ENCODE measurements around the gene ENTREP1.
"Not testable (repeated sequence)": the region's sequence is repeated elsewhere in the genome, so short reads cannot be mapped to it uniquely, and the experiment has no call there.

The ENTREP1 gene

DNA sequence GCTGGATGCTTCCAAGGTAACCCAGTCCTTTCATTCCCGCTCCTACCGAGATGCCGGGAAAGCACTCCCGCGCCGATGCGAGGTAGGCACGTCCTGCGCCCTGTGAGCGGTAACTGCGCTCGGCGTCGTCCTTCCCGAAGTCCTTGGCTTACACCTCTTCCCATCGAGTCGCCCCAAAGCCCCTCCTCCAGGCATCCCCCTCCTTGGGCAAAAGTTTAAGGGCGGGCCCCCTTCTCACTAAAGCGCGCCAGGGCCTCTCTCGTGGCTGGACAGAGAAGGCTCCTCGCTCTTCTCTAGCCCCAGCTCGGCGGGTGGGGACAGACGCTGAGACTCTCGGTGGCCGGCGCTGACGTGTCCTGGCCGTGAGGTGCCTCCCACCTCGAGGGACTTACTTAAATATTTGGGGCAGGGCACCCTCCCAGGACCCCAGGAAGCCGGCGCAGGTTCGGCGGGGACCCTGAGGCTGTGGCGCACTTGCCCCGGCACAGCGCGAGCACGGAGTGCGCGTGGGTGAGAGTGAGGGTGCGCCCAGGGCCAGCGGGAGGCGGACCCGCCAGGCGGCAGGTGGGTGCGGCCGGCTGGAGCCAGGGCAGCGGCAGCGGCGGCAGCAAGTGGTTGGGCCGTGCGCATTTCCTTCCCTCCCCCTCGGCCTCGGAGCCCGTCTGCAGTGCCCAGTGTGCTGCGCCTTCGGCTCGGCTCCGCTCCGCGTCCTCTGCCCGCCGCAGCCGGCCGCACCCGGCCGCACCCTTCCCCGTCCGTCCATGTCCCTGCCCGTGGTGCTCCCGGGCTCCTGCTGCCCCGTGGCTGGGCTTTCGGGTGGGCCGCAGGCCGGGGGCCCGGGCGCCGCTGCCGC lies at the start of gene ENTREP1:
ENTREP1 (plus strand) TSS at position 667 of the 853 bp plus-strand sequence; CDS start at position 762, 95 bp downstream.
- DNase-seq (ENCODE audit: low read depth in 2 of 2): no peak

DNA sequence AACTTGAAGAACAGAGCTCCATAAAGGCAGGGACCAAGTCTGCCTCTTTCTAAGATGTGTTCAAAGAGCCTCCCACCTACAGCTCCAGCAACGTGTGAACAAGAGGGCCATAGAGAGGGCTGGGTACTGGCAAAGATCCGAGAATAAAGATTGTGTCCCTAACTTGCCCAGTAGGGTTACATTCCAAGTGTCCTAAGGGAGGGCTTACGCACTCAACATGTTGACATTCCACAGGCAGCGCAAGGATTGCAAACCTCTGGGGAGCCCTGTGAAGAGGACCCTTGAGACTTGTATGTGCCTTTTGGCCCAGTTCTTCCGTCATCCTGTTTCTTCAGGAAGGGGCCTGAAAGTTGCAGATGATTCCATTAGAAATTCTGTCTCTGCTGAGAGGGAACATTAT lies 48.2 kb upstream of the ENTREP1 start:
- no peak for DNase-seq (ENCODE audit: low read depth in 2 of 2)

GRCh38 chr9:69279084-69279731 lies 45.8 kb upstream of the ENTREP1 start:
- DNase-seq (ENCODE audit: low read depth in 2 of 2): no peak

DNA sequence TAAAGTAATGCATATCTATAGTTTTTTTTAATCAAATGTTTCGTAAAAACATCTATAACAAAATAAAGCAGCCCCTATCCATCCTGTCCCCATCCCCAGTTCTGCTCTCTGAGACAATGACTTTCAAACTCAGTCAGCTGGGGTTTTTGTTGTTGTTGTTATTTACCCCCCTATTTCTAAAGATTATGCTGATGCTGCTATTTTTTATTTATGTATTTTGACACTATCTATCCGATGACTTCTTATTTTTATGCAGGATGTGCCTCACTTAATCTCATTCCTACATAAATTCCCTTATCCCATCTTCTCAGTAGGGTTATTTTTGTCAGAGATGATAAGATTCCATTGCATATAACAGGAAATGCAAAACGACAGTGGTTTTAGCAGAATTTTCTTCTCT lies 45.3 kb upstream of the ENTREP1 start:
- DNase-seq (ENCODE audit: low read depth in 2 of 2): no peak

GRCh38 chr9:69283003-69283402 lies 42.0 kb upstream of the ENTREP1 start:
- no peak for DNase-seq (ENCODE audit: low read depth in 2 of 2)

DNA sequence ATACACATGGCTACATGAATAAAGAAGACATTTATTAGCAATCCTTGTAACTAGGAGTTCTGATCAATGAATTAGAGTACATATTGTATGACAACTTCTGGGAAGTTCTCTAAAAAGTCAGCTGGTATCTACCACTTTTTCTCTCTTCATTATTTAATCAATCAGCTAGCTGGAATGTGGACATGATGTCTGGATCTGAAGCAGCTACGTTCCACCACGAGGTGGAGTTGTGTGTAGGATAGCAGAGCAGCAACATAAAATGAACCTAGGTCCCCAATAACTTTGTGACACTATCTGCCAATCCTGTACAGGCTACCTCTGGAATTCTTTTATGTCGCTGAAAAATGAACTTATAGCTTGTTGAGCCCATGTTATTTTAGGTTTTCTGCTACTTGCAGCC lies 32.9 kb upstream of the ENTREP1 start:
- DNase-seq (ENCODE audit: low read depth in 2 of 2): no peak

DNA sequence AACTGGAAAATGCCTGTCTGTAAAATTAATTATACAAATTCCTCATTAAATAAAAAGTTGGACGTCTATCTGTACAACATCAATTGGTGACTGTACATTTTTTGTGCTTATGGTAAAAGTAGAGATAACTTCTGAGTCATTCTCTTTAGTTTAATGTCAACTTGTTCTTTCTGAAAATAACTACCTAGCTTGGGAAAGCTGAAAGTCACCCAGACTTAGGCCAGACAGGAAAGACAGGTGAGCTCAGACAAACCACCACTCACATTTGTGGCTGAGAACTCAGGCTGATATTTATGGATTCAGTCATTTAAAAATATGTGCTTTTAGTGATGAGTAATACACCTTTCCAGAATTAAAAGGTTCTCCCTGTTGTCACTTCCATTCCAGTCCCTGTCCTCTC lies 31.9 kb upstream of the ENTREP1 start:
- DNase-seq (ENCODE audit: low read depth in 2 of 2): no peak

- no peak for DNase-seq (ENCODE audit: low read depth in 2 of 2)
Observed at GRCh38 chr9:69295872-69296552, 29.0 kb upstream of the ENTREP1 start.

- no peak for DNase-seq (ENCODE audit: low read depth in 2 of 2)
Observed at GRCh38 chr9:69297300-69297980, 27.6 kb upstream of the ENTREP1 start.

GRCh38 chr9:69299315-69299714 lies 25.7 kb upstream of the ENTREP1 start:
- no peak for DNase-seq (ENCODE audit: low read depth in 2 of 2)

DNA sequence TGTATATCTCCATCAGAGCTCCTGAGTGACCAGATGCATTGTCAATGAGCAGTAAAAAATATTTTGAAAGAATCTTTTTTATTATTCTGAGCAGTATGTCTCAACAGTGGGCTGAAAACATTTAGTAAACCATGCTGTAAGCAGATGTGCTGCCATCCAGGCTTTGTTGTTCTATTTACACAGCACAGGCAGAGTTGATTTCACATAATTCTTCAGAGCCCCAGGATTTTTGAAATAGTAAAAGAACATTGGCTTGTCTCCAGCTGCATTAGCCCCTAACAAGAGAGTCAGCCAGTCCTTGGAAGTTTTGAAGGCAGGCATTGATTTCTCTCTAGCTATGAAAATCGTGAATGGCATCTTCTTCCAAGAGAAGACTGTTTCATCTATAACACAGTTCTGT lies 25.2 kb upstream of the ENTREP1 start:
- no peak for DNase-seq (ENCODE audit: low read depth in 2 of 2)

DNA sequence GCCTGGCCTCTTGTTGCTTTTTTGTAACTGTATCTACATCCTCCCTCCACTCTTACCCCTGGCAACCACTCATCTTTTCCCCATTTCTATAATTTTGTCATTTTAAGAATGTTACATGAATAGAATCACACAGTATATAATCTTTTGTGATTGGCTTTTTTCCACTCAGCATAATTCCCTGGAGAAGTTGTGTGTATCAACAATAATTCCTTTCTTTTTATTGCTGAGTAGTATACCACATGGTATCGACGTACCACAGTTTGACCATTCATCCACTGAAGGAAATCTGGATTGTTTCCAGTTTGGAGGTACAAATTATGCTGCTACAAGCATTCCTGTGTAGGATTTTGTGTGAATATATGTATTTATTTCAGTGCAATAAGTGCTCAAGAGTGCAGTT lies 21.7 kb upstream of the ENTREP1 start:
- DNase-seq (ENCODE audit: low read depth in 2 of 2): no peak

GRCh38 chr9:69306895-69307445 lies 18.0 kb upstream of the ENTREP1 start:
- DNase-seq (ENCODE audit: low read depth in 2 of 2): not testable (repeated sequence)

DNA sequence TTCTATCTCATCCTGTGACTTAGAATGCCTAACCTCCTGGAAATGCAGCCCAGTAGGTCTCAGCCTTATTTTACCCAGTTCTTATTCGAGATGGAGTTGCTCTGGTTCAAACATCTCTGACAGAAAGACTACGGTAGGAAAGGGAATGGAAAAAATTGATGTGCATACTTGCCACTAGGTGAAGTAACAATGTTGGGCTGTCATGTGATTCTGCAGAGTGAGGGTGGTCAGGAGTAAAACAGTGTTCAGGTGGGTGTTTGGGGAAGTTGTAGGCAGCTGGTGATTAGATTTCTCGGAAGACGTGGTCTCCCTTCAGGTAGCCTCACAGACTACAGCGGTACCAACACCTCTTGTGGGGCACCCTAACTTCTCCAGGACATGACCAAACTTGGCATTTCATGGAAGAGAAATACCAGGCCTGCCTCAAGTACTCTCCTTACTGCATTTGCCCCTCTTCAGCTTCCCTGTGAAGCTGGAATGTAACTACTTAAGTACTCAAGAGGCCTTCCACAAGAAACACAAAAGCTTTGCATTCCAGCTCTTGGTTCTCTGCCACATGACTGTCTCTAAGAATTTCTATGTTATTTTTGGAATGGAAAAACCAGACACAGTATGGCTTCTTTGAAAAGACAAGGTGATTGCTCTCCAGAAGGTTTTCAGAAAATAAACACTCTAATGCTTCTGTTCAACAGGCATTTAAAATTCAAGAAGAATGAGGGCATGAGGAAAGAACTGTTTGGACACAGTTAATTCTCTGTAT lies 17.4 kb upstream of the ENTREP1 start:
- DNase-seq (ENCODE audit: low read depth in 2 of 2): peak; percentile 51 to 64

DNA sequence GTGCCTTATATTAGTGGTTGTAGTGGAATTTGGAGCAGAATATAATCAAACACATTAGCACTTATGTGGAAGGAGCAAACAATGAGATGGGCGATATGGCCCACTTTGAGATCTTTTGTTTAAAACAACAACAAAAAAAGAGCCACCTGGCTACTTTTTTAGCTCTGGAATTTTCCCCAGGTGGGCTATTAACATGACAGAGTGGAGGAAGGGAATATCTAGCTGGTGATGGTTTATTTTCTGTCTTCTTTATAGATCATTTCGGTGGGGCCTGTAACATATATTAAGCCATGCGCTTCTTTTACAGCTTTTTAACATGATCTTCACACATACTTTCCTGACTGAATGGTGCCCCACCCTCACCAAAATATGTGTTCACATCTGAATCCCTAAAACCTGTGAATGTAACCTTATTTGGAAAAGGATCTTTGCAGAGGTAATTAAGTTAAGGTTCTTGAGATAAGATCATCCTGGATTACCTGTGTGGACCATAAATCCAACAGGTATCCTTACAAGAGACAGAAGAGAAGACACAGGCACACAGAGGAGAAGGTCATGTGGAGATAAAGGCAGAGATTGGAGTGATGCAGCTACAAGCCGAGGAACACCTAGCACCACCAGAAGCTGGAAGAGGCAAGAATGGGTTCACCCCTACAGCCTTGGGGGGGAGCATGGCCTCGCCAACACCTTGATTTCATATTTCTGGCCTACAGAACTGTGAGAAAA lies 16.6 kb upstream of the ENTREP1 start:
- DNase-seq (ENCODE audit: low read depth in 2 of 2): no peak

GRCh38 chr9:69313175-69313574 lies 11.8 kb upstream of the ENTREP1 start:
- DNase-seq (ENCODE audit: low read depth in 2 of 2): no peak

GRCh38 chr9:69314547-69314946 lies 10.5 kb upstream of the ENTREP1 start:
- no peak for DNase-seq (ENCODE audit: low read depth in 2 of 2)

DNA sequence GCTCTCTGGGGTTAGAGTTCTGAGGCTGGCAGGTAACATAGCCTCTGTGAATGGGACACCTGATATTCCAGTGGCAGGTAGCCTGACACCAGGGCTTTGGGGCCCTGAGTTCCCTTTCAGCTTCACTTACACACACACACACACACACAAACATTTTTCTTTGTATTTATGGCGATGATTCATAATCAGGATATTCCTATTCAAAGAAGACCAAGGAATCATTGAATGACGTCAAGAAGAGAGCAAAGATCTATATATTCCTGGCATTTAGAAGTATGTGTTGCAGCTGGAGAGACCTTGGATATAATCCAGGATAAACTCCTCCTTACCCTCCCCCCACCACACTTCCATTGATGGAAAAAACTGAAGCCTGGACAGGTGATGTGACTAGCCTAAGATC lies 7.9 kb upstream of the ENTREP1 start:
- DNase-seq (ENCODE audit: low read depth in 2 of 2): no peak

DNA sequence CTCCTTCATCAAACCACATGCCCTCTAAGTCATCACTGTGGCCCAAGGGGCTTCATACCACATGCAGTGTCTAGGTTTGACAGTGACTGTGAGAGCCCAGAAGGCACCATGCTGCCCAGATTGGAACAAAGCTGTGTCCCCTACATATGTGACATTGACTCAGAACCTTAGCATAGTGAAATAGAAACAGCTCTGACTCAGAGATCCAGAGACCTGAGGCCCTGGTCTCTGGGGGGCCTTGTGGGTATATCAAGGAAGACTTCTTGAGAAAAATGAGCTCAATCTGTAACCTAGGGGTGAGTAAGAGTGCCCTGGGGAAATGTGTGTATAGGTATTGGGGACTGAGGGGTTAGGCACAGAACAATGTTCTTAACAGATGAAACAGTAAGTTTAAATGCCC lies 7.1 kb upstream of the ENTREP1 start:
- DNase-seq (ENCODE audit: low read depth in 2 of 2): no peak

- no peak for DNase-seq (ENCODE audit: low read depth in 2 of 2)
Observed at GRCh38 chr9:69319324-69320025, 5.5 kb upstream of the ENTREP1 start.
